ENCODE measurements around the gene MIF4GD. TPM values are rescaled to one million over a fixed set of nuclear protein-coding genes. Genes with fewer than 3 reads are reported as not detected.

MIF4GD gene
- total and polyA plus RNA-seq, 2 donors (not counting 1 experiment from before 2014, with no cell fraction given), result 41.5 to 87.4 TPM

GRCh38 chr17:75272848-75273184 lies 1.8 kb upstream of the MIF4GD start:
- no peaks in the 10 kb centered on the region for H3K27me3 Mint-ChIP-seq
- no peaks in the 10 kb centered on the region for H3K9me3 Mint-ChIP-seq (ENCODE audit: insufficient read depth)
- Histone ChIP-seq H2AFZ (ENCODE audit: insufficient read depth, low read depth, low read length, poor library complexity, severe bottlenecking) (no peak overlapping the region), H3K9me3 (ENCODE audit: control extremely low read depth in 1 of 3, control insufficient read depth in 2 of 3, insufficient read depth in 1 of 3, low read length in 2 of 3) (no peaks in the 10 kb centered on the region), H3K79me2 (ENCODE audit: control insufficient read depth, insufficient read depth, low read length) (peaks cover 32% of the 10 kb centered on the region), H3K36me3 (replicated peaks in 1 of 2; ENCODE audit: control extremely low read depth in 1 of 2, control insufficient read depth in 1 of 2, extremely low read depth in 1 of 2, insufficient read depth in 2 of 2, low read length in 1 of 2) (peaks cover 0 to 17% of the 10 kb centered on the region in 2 experiments), H3K4me3 (ENCODE audit: control extremely low read depth in 1 of 5, extremely low read depth in 1 of 5, insufficient read depth in 1 of 5, low read depth in 2 of 5, low read length in 4 of 5) (no peak overlapping the region), H3K27me3 (replicated peaks in 1 of 4; ENCODE audit: control extremely low read depth in 1 of 4, control insufficient read depth in 3 of 4, insufficient read depth in 4 of 4, low read length in 3 of 4) (no peaks in the 10 kb centered on the region), H3K27ac (ENCODE audit: low read length in 2 of 2) (no peak overlapping the region), H3K9ac (ENCODE audit: low read length) (no peak overlapping the region), H3K4me1 (ENCODE audit: control insufficient read depth in 2 of 2, insufficient read depth in 2 of 2, low read length in 2 of 2) (peaks cover 17 to 28% of the 10 kb centered on the region in 2 donors), H3K4me2 (replicated peaks; ENCODE audit: low read depth, low read length, poor library complexity, severe bottlenecking) (no peak overlapping the region), H4K20me1 (ENCODE audit: control insufficient read depth, insufficient read depth, low read length, poor library complexity, severe bottlenecking) (no peaks in the 10 kb centered on the region)
- ATAC-seq (ENCODE audit: low read depth), result no peak
- ChIA-PET POLR2A (interaction anchor here (0.6 to 4.2 kb wide), 3 partner anchors 11 to 16 kb away, joined by 5 to 40 read pairs (median 8); partner anchors contain the start of genes GGA3, MRPS7 and SLC25A19), CTCF (interaction anchor here (0.9 to 3.7 kb wide), 5 partner anchors 12 to 159 kb away, joined by 3 to 62 read pairs (median 3); partner anchors contain the start of genes GGA3 and MRPS7)
- peak overlapping the region; percentile 37 for H3K27ac Mint-ChIP-seq
- H3K4me3 Mint-ChIP-seq, result peak overlapping the region; percentile 64
- intact Hi-C loops (cut with micrococcal nuclease), result no loop called here
- DNase-seq, result no peak
- no CpG with 5 or more reads among the region's 3 CpGs for WGBS (ENCODE audit: insufficient coverage)
- TF ChIP-seq CTCF (IDR thresholded peaks at IDR 0.05) (no peak), EZH2 (IDR thresholded peaks at IDR 0.05; ENCODE audit: borderline replicate concordance, insufficient read depth, low read depth, low read length, poor library complexity, severe bottlenecking) (no peak)
- H3K4me1 Mint-ChIP-seq, result peaks cover 23% of the 10 kb centered on the region

Measured in B cell (primary cell).